ENCODE results near the gene UPK3BL1.
"Not testable (repeated sequence)": the region's sequence is repeated elsewhere in the genome, so short reads cannot be mapped to it uniquely, and the experiment has no call there.

Gene UPK3BL1

GRCh38 chr7:102642691-102643090 is at the start of gene UPK3BL1:
UPK3BL1 (minus strand) TSS chr7:102642791; CDS start chr7:102642741, 50 bp downstream.
- not testable (repeated sequence) for DNase-seq

- not testable (repeated sequence) for DNase-seq
Observed at GRCh38 chr7:102690602-102691001, 48.0 kb upstream of the UPK3BL1 start.

- not testable (repeated sequence) for DNase-seq
Observed at GRCh38 chr7:102689436-102690282, 47.1 kb upstream of the UPK3BL1 start.

- not testable (repeated sequence) for DNase-seq
Observed at GRCh38 chr7:102688299-102689036, 45.9 kb upstream of the UPK3BL1 start.

- DNase-seq: not testable (repeated sequence)
Observed at GRCh38 chr7:102682560-102682959, 40.0 kb upstream of the UPK3BL1 start.

GRCh38 chr7:102680780-102681179 is 38.2 kb upstream of the UPK3BL1 start:
- not testable (repeated sequence) for DNase-seq

- DNase-seq: not testable (repeated sequence)
Observed at GRCh38 chr7:102675545-102675944, 33.0 kb upstream of the UPK3BL1 start.

GRCh38 chr7:102673447-102674067 is 31.0 kb upstream of the UPK3BL1 start:
- not testable (repeated sequence) for DNase-seq

GRCh38 chr7:102671956-102672307 is 29.3 kb upstream of the UPK3BL1 start:
- DNase-seq: not testable (repeated sequence)

- not testable (repeated sequence) for DNase-seq
Observed at GRCh38 chr7:102671166-102671955, 28.8 kb upstream of the UPK3BL1 start, which contains the start of gene POLR2J2. POLR2J2 (minus strand) TSS chr7:102671663; CDS start chr7:102671601, 62 bp downstream.

GRCh38 chr7:102667523-102667922 is 24.9 kb upstream of the UPK3BL1 start:
- DNase-seq: not testable (repeated sequence)

- DNase-seq: not testable (repeated sequence)
Observed at GRCh38 chr7:102666850-102667249, 24.3 kb upstream of the UPK3BL1 start.

- DNase-seq: not testable (repeated sequence)
Observed at GRCh38 chr7:102664765-102665164, 22.2 kb upstream of the UPK3BL1 start.

- not testable (repeated sequence) for DNase-seq
Observed at GRCh38 chr7:102649924-102650323, 7.3 kb upstream of the UPK3BL1 start, which contains the start of gene SPDYE2B. SPDYE2B (plus strand) TSS chr7:102650319; CDS start chr7:102652349, 2,030 bp downstream.

GRCh38 chr7:102647813-102648212 is 5.2 kb upstream of the UPK3BL1 start:
- DNase-seq: not testable (repeated sequence)

GRCh38 chr7:102643404-102643803 is 813 bp upstream of the UPK3BL1 start:
- not testable (repeated sequence) for DNase-seq

- not testable (repeated sequence) for DNase-seq
Observed at GRCh38 chr7:102638848-102639247, 3.7 kb downstream of the UPK3BL1 start.

GRCh38 chr7:102636956-102637355 is 5.6 kb downstream of the UPK3BL1 start:
- not testable (repeated sequence) for DNase-seq

GRCh38 chr7:102635354-102635753 is 7.2 kb downstream of the UPK3BL1 start:
- not testable (repeated sequence) for DNase-seq

GRCh38 chr7:102634299-102634698 is 8.3 kb downstream of the UPK3BL1 start:
- not testable (repeated sequence) for DNase-seq

GRCh38 chr7:102630622-102631021 is 12.0 kb downstream of the UPK3BL1 start:
- not testable (repeated sequence) for DNase-seq
